PC-9 (cell line): ENCODE measurements around the gene ITGAE.

Experiments
- CTCF ChIP-seq: fragments of 200-600 bp; sonication (generic); conservative IDR thresholded peaks from 2 replicates; pipeline ENCODE4 v1.6.1; 2017; ENCODE audit warnings: mixed run types, antibody characterized with exemption, mild to moderate bottlenecking, moderate library complexity
- EZH2 ChIP-seq: fragments of 200-600 bp; sonication (generic); IDR thresholded peaks from 2 replicates; pipeline ENCODE4 v1.8.0; 2017; ENCODE audit warnings: antibody characterized with exemption, low read depth

- TF ChIP-seq EZH2: no peak
- no peak for TF ChIP-seq CTCF
Observed at GRCh38 chr17:3739422-3740124, 61.4 kb downstream of the ITGAE start.
